Myocyte (in vitro differentiated cells): ENCODE measurements around the gene WNT9A. TPM values are rescaled to one million over a fixed set of nuclear protein-coding genes. Genes with fewer than 3 reads are reported as not detected.

ENCODE experiments used
- DNase-seq: peaks from one replicate; pipeline ENCODE4 v3.0.0-alpha.2; 2012; ENCODE audit warnings: low read depth
- total RNA-seq: library from RNA; depleted of rRNA; stranded (reverse); fragments of >200 nt; gene quantifications from 2 replicates; pipeline ENCODE4 v1.2.3, GENCODE V29; 2014

The WNT9A gene
- total RNA-seq, 1 donor from 2014 or later: 6.5 TPM

DNA sequence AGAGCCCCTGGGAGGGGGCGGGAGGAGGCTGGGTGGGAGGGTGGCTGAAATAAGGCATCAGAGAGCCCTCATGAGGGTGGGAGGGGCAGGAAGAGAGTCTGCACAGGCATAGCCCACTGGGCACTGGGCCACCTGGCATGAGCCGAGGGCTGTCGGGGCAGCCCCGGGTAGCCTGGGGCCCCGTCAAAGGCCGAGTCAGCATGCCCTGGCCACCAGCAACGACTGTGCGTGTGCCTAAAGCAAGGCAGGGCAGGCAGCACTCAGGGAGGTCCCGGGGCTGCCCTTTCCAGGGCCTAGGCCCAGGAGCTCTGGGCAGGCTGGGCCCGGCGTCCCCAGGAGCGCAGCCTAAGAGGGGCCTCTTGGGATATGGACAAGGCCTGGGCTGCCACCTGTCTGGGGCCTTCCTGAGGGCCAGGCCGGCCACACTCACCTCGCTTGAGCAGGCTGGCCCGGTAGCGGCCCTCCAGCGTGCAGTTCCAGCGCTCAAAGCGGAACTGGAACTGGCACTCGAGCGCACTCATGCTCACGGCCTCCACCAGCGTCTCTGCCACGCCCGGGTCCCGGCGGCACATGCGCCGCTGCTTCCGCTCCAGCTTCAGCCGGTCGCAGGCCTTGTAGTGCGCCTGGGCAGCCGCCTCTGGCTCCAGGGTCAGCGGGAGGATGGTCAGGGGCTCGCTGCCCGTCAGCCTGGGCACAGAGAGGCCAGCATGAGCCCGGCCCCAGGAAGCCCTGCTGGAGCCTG, 22.7 kb downstream of the WNT9A start:
- no peak for DNase-seq

DNA sequence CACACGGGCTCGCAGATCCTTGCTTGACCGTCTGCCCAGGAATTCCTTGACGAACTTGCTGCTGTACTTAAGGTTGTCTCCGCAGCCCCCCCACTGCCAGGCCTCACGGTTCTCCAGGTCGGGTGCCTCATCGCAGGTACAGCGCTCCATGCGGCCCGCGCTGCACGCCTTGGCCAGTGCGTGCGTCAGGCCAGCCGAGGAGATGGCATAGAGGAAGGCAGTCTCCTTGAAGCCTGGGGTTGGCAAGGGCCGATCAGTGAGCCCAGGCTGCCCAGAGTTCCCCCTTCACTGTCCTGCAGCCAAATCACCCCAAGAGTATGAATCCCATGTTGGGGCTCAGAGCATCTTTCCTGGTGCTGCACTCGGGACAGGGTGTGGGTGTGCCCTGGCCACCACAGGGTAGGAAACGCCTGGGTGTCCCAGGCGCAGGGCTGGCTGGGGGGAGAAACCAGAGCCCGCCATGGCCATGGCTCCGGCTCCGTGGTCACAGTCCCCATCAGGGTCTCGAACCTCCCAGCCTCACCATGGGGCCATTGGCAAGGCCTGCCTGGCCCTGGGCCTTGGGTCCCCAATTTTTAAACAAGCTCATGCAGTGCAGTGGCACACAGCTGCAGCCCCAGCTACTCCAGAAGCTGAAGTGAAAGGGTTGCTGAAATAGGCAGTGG, 23.4 kb downstream of the WNT9A start:
- DNase-seq: no peak

GRCh38 chr1:227923353-227924167, 24.2 kb downstream of the WNT9A start:
- no peak for DNase-seq

DNA sequence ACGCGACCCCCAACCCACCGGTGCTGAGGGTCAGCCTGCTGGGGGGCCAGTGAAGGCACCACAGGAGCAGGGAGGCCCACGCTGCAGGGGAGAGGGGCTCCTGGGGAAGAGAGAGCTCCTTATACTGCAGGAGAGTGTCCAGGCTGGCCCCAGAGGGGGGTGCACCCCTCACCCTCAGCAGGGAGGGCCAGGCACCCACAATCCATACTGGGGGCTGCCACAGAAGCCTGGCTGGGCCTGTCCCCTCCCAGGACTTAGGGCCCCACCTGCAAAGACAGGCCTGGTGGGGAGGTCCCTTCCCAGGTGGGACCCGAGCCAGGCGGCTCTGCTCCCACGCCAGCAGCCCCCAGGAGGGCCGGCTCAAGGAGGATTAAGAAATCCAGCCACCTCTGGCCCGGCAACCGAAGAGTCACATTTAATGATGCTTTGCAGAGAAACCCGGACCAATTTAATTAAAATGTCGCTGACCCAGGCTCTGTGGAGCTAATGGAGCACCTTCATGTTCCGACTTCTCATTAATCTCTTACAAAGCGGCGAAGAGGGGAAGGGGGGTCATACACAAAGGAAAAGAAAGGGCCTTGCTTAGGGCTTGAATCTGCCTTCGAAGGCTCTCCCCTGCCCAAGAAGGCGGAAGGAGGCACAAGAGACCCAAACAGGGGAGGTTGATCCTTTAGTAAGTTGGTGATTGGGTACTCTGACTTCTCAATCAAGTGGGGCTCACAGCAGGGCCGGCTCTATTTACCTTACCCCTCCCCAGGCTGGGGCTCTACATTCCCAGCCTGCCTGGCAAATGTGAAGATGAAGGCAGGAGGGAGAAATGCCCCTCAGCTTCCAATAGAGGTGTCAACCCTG, 25.0 kb downstream of the WNT9A start:
- DNase-seq: no peak

GRCh38 chr1:227921461-227922185, 26.1 kb downstream of the WNT9A start:
- no peak for DNase-seq

GRCh38 chr1:227920896-227921295, 26.8 kb downstream of the WNT9A start:
- DNase-seq: no peak

- no peak for DNase-seq
Measured at GRCh38 chr1:227920426-227920825, 27.3 kb downstream of the WNT9A start.

DNA sequence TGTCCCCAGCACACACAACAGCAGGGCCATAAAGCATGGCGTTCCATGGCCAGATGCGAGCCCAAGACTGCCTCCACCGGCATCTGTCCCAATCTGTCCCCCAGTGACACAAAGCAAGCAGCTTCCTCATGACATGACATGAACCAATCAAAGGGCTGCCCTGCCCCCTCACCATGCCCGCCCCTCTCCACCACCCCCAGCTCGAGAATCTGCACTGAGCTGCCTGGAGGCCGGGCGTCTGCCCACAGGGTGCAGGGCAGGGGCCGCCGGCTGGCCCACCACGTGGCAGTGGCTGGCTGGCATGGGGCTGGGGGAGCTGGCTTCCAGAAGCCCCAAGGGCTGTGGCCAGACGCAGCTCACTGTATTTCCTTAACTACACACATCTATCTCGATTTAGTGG, 27.8 kb downstream of the WNT9A start:
- DNase-seq: no peak

GRCh38 chr1:227918736-227919135, 29.0 kb downstream of the WNT9A start:
- DNase-seq: no peak

GRCh38 chr1:227918083-227918700, 29.5 kb downstream of the WNT9A start:
- no peak for DNase-seq

GRCh38 chr1:227917081-227917950, 30.4 kb downstream of the WNT9A start:
- peak; percentile 58 for DNase-seq

- no peak for DNase-seq
Measured at GRCh38 chr1:227916655-227917054, 31.1 kb downstream of the WNT9A start.

DNA sequence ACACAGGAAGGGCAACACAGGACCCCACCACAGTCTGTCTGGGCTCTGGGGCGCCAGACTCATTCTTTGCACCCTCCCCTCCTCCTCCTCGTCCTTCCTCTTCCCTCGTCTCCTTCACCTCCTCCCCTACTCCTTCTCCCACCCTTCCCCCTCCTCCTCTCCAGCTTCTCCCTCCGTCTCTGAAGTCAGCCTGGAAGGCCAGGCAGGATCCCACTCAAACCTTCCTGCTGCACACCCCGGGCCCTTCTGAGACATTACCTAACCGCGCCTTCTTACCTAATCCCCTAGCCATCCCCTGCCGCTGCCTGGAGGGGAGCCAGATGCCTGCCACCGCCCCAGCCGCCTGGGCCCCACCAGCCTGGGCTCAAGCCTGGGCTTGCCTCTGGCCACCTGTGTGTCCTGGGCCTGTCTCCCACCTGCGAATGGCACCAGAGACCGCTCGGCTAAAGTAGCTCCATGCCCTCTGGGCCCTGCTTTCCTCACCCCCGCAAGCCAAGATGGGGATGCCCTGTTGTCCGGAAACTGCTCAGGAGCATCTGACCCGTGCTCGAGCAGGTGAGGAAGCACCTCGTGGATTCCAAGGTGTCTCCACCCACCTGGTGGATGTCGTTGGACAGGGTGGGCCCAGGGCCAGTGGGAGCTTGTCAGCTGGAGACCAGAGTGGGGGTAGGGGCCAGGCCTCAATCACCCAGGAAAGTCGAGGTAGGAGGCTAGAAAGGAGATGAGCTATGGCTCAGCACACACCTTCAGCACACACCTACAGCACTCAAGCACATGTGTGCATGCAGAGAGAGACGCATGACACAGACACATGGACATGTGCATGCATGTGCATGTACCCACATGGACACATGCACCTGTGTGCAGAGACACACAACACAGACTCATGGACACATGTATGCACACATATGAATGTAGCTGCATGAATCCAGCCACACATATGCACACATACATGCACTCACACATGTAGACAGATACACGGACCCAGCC, 31.9 kb downstream of the WNT9A start:
- DNase-seq: no peak

GRCh38 chr1:227914801-227915563, 32.8 kb downstream of the WNT9A start:
- DNase-seq: no peak

DNA sequence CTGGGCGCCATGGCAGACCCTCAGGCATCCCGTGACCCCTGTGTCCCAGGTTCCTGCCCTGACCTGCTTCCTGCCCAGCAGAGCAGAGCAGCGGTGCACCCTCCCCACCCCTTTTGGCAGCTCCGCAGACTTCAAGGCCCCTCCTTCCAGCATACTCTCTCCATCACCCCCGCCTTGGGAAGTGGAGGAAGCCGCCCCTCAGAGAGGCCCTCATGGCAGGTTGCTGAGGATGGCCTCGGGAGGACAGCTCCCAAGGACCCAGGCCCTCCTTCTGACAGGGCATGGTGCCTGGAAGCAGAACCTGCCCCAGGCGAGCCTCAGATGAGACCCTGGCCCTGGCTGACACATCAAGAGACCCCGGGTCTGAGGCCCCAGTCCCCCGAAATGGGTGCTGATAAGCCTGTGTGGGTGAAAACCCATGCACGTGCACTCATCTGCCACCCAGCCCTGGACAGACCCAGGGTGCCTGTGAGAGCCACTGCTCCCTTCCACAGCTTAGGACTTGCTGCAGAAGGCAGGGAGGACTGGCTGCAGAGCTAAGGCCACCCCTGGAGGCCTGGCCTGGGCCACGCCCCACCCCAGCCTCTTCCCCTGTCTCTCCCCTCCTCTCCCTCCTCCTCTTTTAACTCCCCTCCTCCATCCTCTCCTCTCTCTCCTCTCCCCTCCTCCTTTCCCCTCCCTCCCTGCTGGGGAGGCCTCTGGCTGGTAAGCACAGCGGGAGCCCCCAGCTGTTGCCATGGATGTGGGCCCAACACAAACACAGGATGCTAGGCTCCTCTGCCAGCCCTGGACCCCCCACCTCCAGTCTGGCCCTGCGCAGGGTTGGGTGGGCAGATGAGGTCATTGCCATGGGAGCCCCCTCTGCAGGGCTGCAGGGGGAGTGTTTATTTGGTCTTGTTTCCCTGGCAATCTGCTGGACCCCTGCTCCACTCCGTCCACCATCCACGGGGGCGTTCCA, 33.7 kb downstream of the WNT9A start:
- no peak for DNase-seq

DNA sequence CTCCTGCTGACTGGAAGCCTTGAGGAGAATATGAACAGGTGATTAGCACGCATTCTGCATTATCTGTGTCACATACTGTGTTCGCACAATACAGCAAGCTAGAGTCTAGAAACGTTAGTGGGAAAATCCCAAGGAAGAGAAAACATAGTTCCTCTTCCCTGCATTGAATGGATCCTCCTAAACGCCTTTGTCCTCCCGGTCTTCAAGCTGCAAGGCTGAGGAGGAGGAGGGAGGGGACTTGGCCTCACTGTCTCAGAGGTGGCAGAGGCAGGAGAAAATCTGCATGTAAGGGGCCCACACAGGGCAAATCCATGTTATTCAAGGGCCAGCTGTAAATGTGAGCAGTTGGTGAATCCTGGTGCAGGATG, 34.4 kb downstream of the WNT9A start:
- DNase-seq: no peak
